ENCODE results near the gene PRRC1.

GRCh38 chr5:127574852-127575679 is 57.6 kb downstream of the PRRC1 start:
- TF ChIP-seq POLR2AphosphoS5 (IDR thresholded peaks at IDR 0.05) (no peak), POLR2A (IDR thresholded peaks at IDR 0.05) (no peak), CTCF (IDR thresholded peaks at IDR 0.05) (no peak)
